ENCODE measurements around the gene RFT1.

The RFT1 gene

GRCh38 chr3:53131096-53131495 lies 861 bp upstream of the RFT1 start:
- H3K4me3 ChIP-seq (ENCODE audit: low read depth, low read length): peak overlapping the region; percentile 98
- no peak for TF ChIP-seq CTCF (IDR thresholded peaks at IDR 0.05; ENCODE audit: low read depth, low read length)

GRCh38 chr3:53129344-53129743 lies 891 bp downstream of the RFT1 start:
- TF ChIP-seq CTCF (IDR thresholded peaks at IDR 0.05; ENCODE audit: low read depth, low read length): no peak
- H3K4me3 ChIP-seq (ENCODE audit: low read depth, low read length): peak overlapping the region; percentile 98

GRCh38 chr3:53126601-53127000 lies 3.6 kb downstream of the RFT1 start:
- H3K4me3 ChIP-seq (ENCODE audit: low read depth, low read length): no peak overlapping the region
- TF ChIP-seq CTCF (IDR thresholded peaks at IDR 0.05; ENCODE audit: low read depth, low read length): no peak

GRCh38 chr3:53123953-53124352 lies 6.3 kb downstream of the RFT1 start:
- no peak overlapping the region for H3K4me3 ChIP-seq (ENCODE audit: low read depth, low read length)
- TF ChIP-seq CTCF (IDR thresholded peaks at IDR 0.05; ENCODE audit: low read depth, low read length): no peak

- no peak for TF ChIP-seq CTCF (IDR thresholded peaks at IDR 0.05; ENCODE audit: low read depth, low read length)
- no peak overlapping the region for H3K4me3 ChIP-seq (ENCODE audit: low read depth, low read length)
Observed at GRCh38 chr3:53123510-53123909, 6.7 kb downstream of the RFT1 start.

- TF ChIP-seq CTCF (IDR thresholded peaks at IDR 0.05; ENCODE audit: low read depth, low read length): no peak
- H3K4me3 ChIP-seq (ENCODE audit: low read depth, low read length): no peak overlapping the region
Observed at GRCh38 chr3:53122933-53123305, 7.3 kb downstream of the RFT1 start.

GRCh38 chr3:53122255-53122932 lies 7.8 kb downstream of the RFT1 start:
- TF ChIP-seq CTCF (IDR thresholded peaks at IDR 0.05; ENCODE audit: low read depth, low read length): no peak
- no peak overlapping the region for H3K4me3 ChIP-seq (ENCODE audit: low read depth, low read length)
